ENCODE data around the gene VRTN.

DNA sequence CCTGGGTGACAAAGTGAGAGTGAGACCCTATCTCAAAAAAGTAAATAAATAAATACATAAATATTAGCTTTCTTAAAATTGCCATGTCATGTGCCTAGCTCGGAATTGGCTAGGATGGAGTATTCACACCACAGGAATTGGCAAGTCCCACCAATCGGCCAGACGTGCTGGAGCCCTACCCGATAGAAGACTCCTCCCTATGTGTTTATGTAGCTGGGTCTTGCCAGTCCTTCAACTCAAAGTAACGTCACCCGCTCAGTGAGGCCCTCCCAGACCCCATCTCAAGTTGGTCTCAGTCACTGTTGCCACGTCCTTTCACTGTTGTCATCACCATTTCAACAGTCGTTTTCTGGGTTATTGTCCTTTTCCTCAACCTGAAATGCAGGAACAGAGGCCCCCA is 20.2 kb downstream of the VRTN start:
- TF ChIP-seq CTCF (IDR thresholded peaks at IDR 0.05; ENCODE audit: low read depth, low read length, poor library complexity, severe bottlenecking) (no peak), EZH2phosphoT487 (IDR thresholded peaks at IDR 0.05; ENCODE audit: borderline replicate concordance, low read length) (no peak)
